DOHH2 (cell line): Measurements from ENCODE around the gene PPIA.

ENCODE experiments used
- H3F3A ChIP-seq: fragments of 200-600 bp; sonication (generic), shearing (Covaris generic); 2 replicates; pipeline ENCODE4 v1.6.0; 2016; ENCODE audit warnings: antibody characterized with exemption, mild to moderate bottlenecking; ENCODE audit not compliant: control insufficient read depth, insufficient read depth
- H3K27ac ChIP-seq: fragments of 200-600 bp; sonication (generic); 2 replicates; pipeline ENCODE4 v1.5.1; 2014; ENCODE audit warnings: low read depth, mild to moderate bottlenecking, low read length, moderate library complexity
- H3K27me3 ChIP-seq: fragments of 200-600 bp; sonication (generic); 2 replicates; pipeline ENCODE4 v1.6.1; 2014; ENCODE audit warnings: mild to moderate bottlenecking, low read length, mixed read lengths; ENCODE audit not compliant: control insufficient read depth
- H3K36me3 ChIP-seq: fragments of 200-600 bp; sonication (generic); 2 replicates; pipeline ENCODE4 v1.6.1; 2014; ENCODE audit warnings: mild to moderate bottlenecking, low read length, moderate library complexity, mixed read lengths; ENCODE audit not compliant: control insufficient read depth
- H3K4me1 ChIP-seq: fragments of 200-600 bp; sonication (generic); 2 replicates; pipeline ENCODE4 v1.6.1; 2014; ENCODE audit warnings: mild to moderate bottlenecking, low read length, mixed read lengths; ENCODE audit not compliant: control insufficient read depth
- H3K4me2 ChIP-seq: fragments of 200-600 bp; sonication (generic); 2 replicates; pipeline ENCODE4 v1.6.0; 2014; ENCODE audit warnings: mild to moderate bottlenecking, low read length, moderate library complexity
- H3K4me3 ChIP-seq: fragments of 200-600 bp; sonication (generic); 2 replicates; pipeline ENCODE4 v1.5.1; 2014; ENCODE audit warnings: mild to moderate bottlenecking, low read length, mixed read lengths
- H3K79me2 ChIP-seq: fragments of 200-600 bp; sonication (generic); 2 replicates; pipeline ENCODE4 v1.6.1; 2014; ENCODE audit warnings: mild to moderate bottlenecking, low read length, mixed read lengths; ENCODE audit not compliant: control insufficient read depth
- H3K9me2 ChIP-seq: fragments of 200-600 bp; sonication (generic); replicated peaks from 2 replicates; pipeline ENCODE4 v1.6.1; 2014; ENCODE audit warnings: mild to moderate bottlenecking, low read length, mixed read lengths; ENCODE audit not compliant: control insufficient read depth
- H3K9me3 ChIP-seq: fragments of 200-600 bp; sonication (generic); 2 replicates; pipeline ENCODE4 v1.6.1; 2014; ENCODE audit warnings: antibody characterized with exemption, low read length, mixed read lengths; ENCODE audit not compliant: control insufficient read depth, insufficient read depth
- H4K20me1 ChIP-seq: fragments of 200-600 bp; sonication (generic); 2 replicates; pipeline ENCODE4 v1.6.0; 2014; ENCODE audit warnings: low read depth, mild to moderate bottlenecking, antibody characterized with exemption, low read length, moderate library complexity; ENCODE audit not compliant: control insufficient read depth, insufficient read depth
- CTCF ChIP-seq: fragments of 200-600 bp; sonication (generic); IDR thresholded peaks from one replicate; pipeline ENCODE4 v1.5.1; 2014; ENCODE audit warnings: antibody characterized with exemption, mild to moderate bottlenecking, low read depth, low read length; ENCODE audit not compliant: poor library complexity, severe bottlenecking
- EZH2phosphoT487 ChIP-seq: fragments of 200-600 bp; sonication (generic); IDR thresholded peaks from 2 replicates; pipeline ENCODE4 v1.6.1; 2017; ENCODE audit warnings: borderline replicate concordance, mild to moderate bottlenecking, antibody characterized with exemption, low read length, moderate library complexity, mixed read lengths

PPIA gene

GRCh38 chr7:44791278-44792219 lies 4.9 kb upstream of the PPIA start:
- H3K4me1 ChIP-seq: peaks cover 16% of the 10 kb centered on the region
- peaks cover under 1% of the 10 kb centered on the region for H3K36me3 ChIP-seq
- H3K79me2 ChIP-seq: peaks cover 18% of the 10 kb centered on the region
- no peak for TF ChIP-seq CTCF
- no peak for TF ChIP-seq EZH2phosphoT487
- H3F3A ChIP-seq: peaks cover 23% of the 10 kb centered on the region
- H3K4me3 ChIP-seq: no peak overlapping the region
- H3K4me2 ChIP-seq: no peak overlapping the region
- no peak overlapping the region for H3K27ac ChIP-seq
- H3K9me2 ChIP-seq: no peaks in the 10 kb centered on the region
- no peaks in the 10 kb centered on the region for H4K20me1 ChIP-seq
- H3K27me3 ChIP-seq: no peaks in the 10 kb centered on the region
- H3K9me3 ChIP-seq: no peaks in the 10 kb centered on the region

- Histone ChIP-seq H3K27me3 (no peaks in the 10 kb centered on the region), H3K9me2 (no peaks in the 10 kb centered on the region), H3K4me2 (no peak overlapping the region), H3K27ac (no peak overlapping the region), H3K4me1 (peaks cover 21% of the 10 kb centered on the region), H3K4me3 (no peak overlapping the region), H3K79me2 (peaks cover 41% of the 10 kb centered on the region), H3K9me3 (no peaks in the 10 kb centered on the region), H4K20me1 (peaks cover 15% of the 10 kb centered on the region), H3F3A (peaks cover 42% of the 10 kb centered on the region), H3K36me3 (peaks cover 24% of the 10 kb centered on the region)
- TF ChIP-seq EZH2phosphoT487 (no peak), CTCF (no peak)
Observed at GRCh38 chr7:44793919-44794318, 2.6 kb upstream of the PPIA start.

- Histone ChIP-seq H3K36me3 (peaks cover 29% of the 10 kb centered on the region), H4K20me1 (peaks cover 18% of the 10 kb centered on the region), H3K4me2 (0 out of 2 replicates have a peak overlapping the region, but pooled peaks have one; percentile 1), H3K9me2 (no peaks in the 10 kb centered on the region), H3K9me3 (no peaks in the 10 kb centered on the region), H3K4me3 (no peak overlapping the region), H3K79me2 (peaks cover 46% of the 10 kb centered on the region), H3K4me1 (peaks cover 22% of the 10 kb centered on the region), H3F3A (peaks cover 46% of the 10 kb centered on the region), H3K27me3 (no peaks in the 10 kb centered on the region), H3K27ac (no peak overlapping the region)
- TF ChIP-seq EZH2phosphoT487 (no peak), CTCF (no peak)
Observed at GRCh38 chr7:44794331-44794730, 2.1 kb upstream of the PPIA start.
